T1000 (cell line): ENCODE results near the gene EFHC1.

Experiments used
- DNase-seq: peaks from one replicate; lab custom pipeline; 2025; ENCODE audit warnings: mixed read lengths; lab: John Stamatoyannopoulos, UW

The EFHC1 gene

DNA sequence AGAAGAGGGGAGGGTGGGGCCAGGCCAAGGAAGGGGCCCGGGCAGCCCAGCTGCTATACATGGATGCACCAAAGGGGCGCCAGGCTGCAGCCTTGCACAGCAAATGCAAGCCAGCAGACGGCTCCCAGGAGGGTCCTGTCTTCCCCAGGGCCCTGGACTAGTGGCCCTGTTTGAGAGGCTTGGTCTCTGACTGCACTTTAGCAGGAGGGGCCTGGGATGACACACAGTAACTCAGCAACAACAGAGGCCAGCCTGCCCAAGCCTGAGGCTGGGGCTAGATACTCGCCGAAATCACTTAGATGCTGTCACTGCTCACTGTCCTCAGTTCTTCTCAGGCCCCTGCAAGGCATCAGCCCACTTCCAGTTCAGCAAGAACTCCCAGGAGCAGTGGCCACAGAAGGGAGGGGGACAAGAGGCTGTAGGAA lies 83.2 kb downstream of the EFHC1 start:
- DNase-seq = peak; percentile 48

DNA sequence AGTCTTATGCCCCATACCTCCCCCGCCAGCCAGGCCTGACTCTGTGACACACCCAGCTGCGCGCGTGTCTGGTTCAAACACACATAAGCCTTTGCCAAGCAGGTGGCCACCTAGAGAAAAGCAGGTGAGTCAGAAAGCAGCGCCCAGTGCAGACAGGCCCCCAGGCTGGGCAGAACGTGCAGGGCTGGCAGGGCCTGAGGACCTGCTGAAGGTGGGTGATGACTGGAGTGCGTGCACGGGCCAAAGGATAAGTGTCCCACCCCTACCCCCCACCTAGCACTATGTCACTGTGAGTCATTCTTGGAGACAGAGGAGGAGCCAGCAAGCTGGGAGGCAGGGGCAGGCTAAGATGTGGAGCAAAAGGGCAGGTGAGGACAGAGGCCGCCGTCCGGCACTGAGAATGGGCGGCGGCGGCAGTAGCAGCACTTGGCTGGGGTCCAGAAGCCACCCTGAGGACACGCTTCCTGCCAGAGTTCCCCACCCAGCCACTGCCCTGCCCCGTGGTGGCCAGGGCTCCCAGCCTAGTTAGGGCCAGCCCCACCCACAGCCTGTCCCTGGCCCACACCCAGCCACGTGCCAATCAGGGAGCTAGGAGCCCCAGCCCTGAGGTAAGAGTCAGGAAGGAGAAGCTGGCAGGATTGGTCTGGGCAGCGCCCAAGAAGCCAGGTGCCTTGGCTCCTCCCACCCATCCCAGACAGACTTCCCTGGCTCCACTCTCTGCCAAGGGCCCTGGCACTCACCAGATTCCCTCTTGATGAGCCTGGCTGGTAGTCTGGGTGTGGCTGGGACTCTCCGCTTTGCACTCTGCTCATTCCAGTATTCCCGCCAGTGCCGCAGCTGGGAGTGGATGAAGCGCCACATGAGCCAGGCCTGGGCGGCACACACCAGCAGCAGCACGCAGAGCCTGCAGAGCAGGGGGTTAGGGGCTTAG lies 84.0 kb downstream of the EFHC1 start:
- DNase-seq = peak; percentile 81

DNA sequence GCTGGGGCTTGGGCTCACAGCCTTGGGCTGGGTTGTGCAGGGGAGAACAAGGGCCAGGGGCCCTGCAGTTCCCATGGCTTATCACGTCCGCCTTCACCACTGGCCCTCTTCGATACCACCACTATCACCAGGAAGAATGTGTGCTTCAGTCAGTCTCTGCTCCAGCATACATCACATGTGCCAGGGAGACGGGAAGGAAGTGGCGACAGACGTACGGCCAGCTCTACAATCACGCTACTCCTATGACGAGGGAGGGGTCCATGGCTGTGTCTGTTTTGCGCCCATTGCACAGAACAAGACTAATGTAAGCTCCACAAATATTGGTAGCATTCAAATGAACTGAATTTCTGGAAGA lies 84.6 kb downstream of the EFHC1 start:
- no peak for DNase-seq

DNA sequence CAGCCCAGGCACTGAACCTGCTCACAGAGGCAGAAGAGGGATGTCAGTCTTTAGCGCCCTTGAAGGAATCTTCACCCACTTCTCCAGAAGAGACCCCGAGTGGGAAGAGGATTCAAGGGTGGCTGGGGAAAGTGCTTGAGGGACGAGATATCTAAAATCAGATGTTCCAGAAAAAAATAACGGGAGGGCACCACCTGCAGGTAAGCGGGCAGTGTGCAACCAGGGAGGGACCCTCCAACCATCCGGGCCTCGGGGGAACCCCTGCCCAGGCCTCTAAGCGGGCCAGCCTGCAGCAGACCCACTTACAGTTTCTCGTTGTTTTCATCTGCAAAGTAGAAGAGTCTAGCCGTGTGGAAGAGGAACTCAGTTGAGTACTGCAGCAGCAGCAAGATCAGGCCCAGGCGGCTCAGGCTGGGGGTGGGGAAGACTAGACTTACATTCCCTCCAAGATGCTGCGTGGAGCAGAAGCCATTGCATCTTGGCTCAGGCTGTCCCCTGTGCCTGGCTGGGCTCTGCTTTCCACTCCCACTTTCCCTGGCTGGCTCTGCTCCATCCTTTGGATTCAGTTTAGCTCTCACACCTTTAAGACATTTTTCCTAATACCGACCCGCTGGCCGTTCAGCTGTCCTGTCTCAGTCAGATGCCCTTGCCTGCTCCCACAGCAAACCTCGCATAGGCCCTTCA lies 85.7 kb downstream of the EFHC1 start:
- no peak for DNase-seq

DNA sequence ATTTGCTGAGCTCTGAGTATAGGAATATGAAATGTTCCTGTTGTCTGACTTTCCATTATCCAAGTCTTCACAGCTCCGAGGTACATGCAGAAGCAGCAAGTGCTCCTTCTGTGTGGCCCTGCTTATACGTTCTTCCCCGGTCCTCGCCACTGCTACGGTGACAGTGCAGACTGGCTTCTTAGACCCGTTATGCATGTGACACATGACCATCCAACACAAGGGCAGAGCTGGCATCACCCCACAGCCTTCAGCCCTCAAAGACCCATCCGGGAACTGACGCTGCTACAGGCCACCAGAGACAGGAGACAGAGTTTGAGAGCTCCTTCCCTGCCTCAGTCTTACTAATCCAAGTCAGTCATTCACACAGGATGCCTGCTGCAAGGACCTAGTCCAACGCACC lies 86.3 kb downstream of the EFHC1 start:
- DNase-seq = no peak

DNA sequence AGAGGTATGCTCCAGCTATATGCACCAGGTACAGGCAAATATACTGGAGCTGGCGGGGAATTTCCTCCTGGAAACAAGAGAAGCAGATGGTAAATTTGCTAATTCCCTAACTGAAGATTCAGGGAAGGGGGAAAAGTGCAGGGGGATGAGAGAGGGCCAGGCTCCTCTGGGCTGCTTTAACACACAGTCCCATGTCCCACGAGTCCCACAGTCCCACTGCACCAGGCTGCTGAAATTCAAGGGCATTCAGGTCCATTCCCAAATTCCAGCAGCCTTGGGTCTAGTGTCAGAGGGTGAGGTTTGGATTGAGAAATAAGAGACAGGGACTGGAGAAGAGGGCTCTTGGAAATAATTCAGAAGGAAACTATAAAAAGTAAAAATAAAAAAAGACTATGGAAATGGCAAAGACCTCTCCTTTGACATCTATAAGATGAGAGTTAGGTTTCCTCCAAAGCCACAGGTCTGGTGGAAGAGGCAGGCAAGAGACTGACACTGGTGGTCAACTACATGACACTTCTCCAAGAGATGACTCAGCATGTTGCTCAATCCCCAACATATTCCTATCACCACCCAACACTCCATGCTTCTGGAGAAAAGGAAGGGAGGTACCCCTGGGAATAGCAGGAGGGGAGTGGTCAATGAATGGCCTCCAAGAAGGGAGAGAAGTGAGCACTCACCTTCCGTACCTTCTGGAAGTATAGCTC lies 87.6 kb downstream of the EFHC1 start:
- no peak for DNase-seq

DNA sequence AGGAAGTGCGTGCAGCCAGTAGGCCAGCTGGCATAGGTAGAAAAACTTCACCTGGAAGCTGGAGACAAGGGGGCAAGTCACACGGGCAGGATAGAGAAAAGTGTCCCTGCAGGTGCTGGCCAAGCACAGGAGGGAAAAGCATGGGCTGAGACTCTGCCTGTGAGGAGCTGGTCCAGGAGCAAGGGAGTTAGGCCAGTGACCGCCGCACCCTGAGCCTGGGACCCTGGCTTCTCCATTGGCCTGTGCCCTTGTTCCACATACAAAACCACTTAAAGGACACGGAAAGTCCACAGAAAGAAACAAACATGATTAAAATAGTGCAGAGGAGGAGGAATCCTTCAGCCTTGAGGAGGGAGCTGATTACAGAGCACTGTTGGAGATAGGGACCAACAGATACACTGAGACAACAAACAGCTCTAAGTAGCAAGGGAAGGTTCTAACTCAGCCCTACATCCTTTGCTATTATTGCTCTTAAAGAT lies 88.2 kb downstream of the EFHC1 start:
- DNase-seq = no peak

DNA sequence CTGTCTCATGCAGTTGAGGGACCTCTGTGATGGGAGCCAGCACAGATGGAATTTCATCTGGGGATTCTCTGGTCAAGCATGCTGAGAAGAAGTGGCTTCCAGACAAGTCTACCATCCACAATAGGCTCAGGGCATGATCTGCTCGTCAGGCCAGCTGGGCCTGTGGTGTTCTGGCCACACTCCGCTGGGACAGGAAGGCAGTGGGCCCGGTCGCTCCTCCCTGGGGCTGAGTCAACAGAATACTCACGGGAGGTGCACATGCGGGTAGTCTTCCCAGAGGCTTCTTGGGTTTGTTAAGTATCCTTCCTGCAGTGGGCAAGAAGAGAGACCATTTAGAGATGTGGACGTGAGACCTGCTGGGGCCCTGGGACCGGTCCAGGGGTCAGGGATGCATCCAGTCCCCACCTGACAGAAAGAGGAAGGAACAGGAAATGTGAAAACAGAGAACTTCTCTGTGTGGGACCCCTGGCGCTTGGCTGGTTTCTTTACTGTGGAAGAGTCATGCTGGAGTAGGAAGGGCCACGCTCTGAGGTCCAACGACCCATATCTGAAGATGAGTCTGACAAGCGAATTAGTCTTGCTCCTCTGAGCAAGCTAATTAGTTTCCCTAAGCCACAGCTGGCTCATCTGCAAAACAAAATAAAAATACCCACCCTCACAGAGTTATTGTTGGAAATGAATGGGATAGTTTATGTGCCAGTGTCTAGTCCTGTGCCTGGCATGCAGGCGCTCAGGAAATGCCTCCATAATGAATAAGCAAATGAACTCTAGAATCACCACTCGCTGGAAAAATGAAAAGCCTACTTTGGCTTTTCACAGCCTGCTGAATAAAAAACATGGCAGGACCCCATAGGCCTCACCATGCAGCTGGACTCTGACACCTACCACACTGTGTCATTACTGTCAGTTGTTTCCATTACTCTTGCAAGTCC lies 89.4 kb downstream of the EFHC1 start:
- no peak for DNase-seq

DNA sequence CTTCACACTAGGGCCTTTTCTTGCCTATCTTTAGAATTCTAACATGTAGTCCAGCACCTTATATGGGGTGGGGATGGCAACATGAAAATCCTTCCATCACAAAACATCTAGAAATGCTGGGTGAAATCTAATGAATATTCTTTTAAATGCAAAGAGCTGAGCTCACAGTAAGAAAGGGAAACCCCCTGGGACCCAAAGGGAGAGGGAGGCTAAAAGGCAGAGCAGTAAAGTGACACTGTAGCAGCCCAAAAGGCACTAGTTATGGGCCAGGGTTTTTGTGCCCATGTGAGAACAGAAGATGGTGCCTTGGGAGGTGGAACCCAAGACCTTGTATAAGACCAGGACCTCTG lies 90.0 kb downstream of the EFHC1 start:
- no peak for DNase-seq

DNA sequence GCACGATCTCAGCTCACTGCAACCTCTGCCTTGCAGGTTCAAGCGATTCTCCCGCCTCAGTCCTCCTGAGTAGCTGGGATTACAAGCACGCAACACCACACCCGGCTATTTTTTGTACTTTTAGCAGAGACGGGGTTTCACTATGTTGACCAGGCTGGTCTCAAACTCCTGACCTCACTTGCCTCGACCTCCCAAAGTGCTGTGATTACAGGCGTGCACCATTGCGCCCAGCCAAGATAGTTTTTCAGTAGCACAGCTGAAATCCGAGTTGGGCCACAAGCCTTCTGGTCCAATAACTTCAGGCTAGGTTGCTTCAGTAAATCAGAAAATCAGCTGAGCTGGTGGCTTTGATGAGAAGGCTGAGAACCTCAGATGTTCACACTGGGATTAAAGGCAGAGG lies 91.0 kb downstream of the EFHC1 start:
- DNase-seq = no peak

DNA sequence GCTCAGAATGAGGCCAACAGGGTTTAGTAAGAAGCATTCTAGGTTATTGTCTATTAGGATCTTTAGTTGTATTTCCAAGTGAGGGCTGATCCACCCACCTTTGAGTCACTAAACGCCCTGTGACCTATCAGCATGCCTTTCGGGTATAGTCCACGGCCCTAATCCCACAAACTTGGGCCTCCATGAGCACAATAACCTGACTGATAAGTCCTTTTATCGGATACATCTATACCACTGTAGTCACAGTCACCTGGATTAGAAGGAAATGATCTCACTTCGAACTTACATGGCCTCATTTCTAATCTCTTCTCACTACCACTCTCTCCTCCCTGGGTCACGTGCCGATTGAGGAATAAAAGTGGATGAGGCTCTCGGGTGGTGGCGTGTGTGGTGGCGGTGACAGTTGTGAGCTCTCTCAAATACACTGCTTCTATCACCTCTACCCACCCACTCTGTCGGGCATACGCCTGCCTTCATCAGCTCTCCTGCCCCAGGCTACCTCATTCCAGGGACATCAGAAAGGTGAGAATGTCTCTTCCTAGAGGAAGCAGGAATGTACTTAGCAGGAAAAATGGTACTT lies 91.5 kb downstream of the EFHC1 start:
- no peak for DNase-seq

DNA sequence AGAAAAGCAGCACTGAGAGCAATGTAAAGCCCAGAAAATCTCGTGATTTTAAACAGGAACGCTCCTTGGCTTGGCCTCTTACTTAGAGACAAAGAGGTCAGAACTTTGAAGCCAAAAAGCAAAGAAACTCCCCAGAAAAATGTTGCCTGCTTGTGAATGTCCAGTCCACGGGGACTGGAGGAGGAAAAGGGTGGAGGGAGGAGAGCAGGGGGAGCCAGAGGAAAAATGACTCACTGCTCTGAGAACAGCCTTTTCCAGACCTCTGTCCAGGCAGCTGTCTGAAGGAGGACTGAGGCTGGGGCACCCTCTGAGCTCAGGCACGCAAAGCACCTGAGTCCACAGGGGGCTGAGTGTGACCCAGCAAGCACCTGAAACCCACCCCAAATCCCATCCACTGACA lies 92.1 kb downstream of the EFHC1 start:
- peak; percentile 30 for DNase-seq

DNA sequence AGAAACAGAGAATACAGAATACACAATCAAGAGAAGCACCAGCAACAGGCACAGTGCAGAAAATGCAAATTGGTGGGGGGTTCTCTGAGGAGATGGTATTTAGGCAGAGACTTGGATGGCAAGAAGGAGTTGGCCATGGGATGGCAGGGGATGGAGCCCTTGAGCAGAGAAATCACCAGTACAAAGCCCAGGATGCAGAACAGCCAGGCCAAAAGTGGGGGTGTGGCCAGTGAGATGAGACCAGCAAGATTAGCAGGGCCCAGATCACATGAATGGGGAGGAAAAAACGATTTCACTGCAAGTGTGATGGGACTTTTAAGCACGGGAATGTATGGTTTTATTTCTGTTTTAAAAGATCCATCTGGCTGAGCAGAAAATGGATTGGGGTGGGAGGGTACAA lies 93.3 kb downstream of the EFHC1 start:
- no peak for DNase-seq

DNA sequence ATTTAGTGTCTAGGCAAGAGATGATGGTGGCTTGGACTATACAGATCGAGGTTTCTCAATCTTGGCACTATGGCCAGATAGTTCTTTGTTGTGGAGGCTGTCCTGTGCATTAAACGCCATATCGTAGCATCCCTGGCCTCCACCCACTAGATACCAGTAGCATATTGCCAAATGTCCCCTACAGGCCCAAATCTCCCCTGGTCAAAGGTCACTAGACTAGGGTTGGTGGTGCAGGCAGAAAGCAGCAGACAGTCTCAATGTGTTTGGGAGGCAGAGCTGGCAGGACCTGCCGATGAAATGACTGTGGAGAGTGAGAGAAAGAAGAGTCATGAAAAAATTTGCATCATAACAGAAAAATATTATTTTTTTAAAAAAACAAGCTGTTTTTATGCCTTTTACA lies 93.8 kb downstream of the EFHC1 start:
- no peak for DNase-seq

DNA sequence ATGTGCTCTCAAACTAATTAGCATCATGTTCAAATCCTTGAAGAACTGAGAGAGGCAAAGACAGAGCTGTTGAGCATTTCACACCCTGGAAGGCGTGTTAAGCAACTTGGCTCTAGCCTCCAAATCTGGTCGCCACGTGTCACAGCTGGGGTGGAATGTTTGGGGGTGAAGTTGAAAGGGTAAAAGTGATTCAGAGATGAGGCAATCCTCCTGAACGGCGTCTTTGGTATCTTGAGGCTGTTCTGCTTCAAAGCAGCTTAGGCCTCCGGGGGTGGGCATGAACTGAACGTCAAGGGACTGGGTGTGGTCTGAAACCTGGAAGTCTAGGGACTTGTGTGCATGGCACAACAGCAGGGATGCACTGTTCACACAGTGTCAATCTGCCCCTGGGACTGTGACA lies 94.4 kb downstream of the EFHC1 start:
- no peak for DNase-seq

DNA sequence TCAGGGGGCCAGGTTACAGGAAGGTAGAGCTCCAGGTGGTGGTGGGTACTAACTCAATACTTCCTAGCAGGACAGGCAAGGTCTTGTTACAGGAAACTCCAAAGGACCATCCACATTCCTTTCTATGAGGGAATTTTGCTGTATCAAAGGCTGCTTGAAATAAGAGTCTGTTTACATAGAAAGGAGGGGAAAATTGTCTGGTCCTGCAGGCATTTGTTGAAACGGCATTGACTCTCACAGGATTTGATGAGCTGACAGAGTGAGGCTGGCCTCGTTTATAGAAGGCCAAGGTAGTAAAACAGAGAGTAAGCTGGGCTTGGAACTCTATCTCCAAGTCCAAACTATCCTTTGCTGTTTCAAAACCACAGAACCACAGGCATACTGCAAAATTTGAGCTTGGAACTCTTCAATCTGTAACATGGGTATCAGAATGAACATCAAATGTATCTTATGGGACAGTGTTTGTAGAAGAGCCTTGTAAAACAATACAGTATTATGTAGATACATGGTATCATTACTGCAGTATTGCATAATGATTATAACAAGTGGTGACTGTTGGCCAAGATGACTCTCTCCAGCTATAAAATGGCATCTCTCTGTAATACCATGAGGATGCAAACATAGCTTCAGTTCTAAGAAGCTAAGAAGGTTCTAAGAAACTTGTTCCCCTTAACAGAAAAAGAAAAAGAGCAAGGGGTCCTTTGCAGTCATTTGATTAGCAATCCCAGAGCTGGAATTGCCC lies 95.2 kb downstream of the EFHC1 start:
- no peak for DNase-seq

DNA sequence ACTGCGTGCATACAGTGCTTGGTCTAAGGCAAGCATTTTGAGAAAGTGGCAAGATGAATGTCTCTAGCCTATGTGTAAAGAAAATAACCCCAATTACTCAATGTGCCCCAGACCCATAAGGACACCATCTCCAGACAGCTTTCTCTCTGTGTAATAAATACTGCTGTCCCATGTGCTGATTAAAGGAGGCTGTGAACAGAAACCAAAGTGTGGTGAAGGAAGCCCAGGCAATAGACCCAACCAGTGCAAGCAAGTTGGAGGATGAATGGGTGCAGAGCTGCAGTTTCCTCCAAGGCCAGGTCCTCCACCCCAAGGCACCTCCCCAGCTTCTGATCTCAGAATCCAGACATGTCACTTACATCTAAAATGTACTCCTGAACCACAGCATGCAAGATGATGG lies 96.1 kb downstream of the EFHC1 start:
- DNase-seq = no peak

DNA sequence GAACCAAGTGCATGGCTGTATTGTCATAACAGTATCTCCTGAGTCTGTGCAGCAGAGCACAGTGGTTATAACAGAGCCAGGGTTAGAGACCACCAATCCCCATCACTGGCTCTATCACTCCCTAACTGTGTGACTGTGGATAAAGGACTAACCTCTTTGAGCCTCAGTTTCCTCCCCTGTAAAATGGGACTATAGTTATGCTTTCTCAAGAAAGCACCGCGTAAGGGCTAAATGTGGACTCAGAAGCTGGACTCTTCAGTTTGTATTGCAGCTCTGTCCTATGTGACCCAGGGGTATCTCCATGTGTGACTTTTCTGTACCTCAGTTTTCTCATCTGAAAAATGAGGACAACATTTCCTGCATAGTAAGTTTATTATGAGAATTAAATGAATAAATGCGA lies 96.8 kb downstream of the EFHC1 start:
- DNase-seq = no peak

DNA sequence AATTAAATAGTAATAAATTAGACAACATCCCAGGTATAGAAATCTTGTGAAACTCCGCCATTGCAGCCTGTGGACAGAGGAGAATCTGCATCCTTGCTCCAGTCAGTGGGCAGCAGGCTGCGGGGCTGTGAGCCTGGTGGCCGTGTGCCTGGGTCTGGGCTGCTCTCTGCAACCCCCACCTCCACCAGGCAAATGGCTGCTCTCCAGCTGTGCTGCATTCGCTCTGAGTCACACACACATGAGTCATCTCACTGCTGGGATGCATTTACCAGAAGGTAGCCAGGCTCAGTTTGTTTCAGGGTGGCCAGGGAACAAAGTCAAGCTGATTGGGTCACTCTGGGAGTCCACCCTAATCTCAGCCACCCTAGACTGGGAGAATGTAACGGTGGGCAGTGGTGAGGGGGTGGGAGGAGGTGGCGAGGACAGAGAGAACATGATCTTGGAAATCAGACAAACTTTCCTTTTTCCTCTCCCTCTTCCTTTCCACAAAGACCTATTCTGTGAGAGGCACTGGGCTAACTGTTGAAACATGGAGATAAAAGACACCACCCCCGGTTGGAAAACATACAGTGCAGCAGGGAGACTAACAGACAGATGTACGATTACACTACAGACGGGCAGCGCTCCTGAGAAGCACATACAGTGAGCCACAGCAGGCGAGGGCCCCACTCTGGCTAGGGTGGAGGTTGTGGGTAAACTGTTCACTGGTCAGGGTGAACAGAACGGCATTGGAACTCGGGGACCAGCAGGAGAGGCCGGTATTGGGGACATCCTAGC lies 97.5 kb downstream of the EFHC1 start:
- DNase-seq = peak; percentile 80
